Hepatocyte (in vitro differentiated cells): ENCODE results near the gene INPP5D. TPM values are rescaled to one million over a fixed set of nuclear protein-coding genes. Genes with fewer than 3 reads are reported as not detected.

ENCODE experiments used
- DNase-seq: peaks from one replicate; pipeline ENCODE4 v3.0.0-alpha.2; 2016; ENCODE audit warnings: low spot score
- H2AFZ ChIP-seq: fragments of 200-600 bp; sonication (generic); 2 replicates; pipeline ENCODE4 v1.6.0; 2016; ENCODE audit warnings: antibody characterized with exemption, mild to moderate bottlenecking
- H3K27ac ChIP-seq: fragments of 200-600 bp; sonication (generic); 2 replicates; pipeline ENCODE4 v1.5.1; 2016; ENCODE audit warnings: mild to moderate bottlenecking
- H3K27me3 ChIP-seq: fragments of 200-600 bp; sonication (generic); 2 replicates; pipeline ENCODE4 v1.6.1; 2016
- H3K36me3 ChIP-seq: fragments of 200-600 bp; sonication (generic); replicated peaks from 2 replicates; pipeline ENCODE4 v1.5.1; 2016; ENCODE audit warnings: low read depth; ENCODE audit not compliant: insufficient read depth
- H3K4me1 ChIP-seq: fragments of 200-600 bp; sonication (generic); 2 replicates; pipeline ENCODE4 v1.5.1; 2016; ENCODE audit warnings: mild to moderate bottlenecking, moderate library complexity; ENCODE audit not compliant: insufficient read depth
- H3K4me2 ChIP-seq: fragments of 200-600 bp; sonication (generic); 2 replicates; pipeline ENCODE4 v1.6.0; 2016
- H3K4me3 ChIP-seq: fragments of 200-600 bp; sonication (generic); 2 replicates; pipeline ENCODE4 v1.5.1; 2016; ENCODE audit warnings: mild to moderate bottlenecking
- H3K79me2 ChIP-seq: fragments of 200-600 bp; sonication (generic); 2 replicates; pipeline ENCODE4 v1.6.0; 2017; ENCODE audit warnings: mild to moderate bottlenecking
- H3K9me2 ChIP-seq: fragments of 200-600 bp; sonication (generic); replicated peaks from 2 replicates; pipeline ENCODE4 v1.6.0; 2017; ENCODE audit warnings: mild to moderate bottlenecking; ENCODE audit not compliant: insufficient read depth
- H3K9me3 ChIP-seq: fragments of 200-600 bp; sonication (generic); 2 replicates; pipeline ENCODE4 v1.5.1; 2016; ENCODE audit warnings: low read depth, mild to moderate bottlenecking
- H4K20me1 ChIP-seq: fragments of 200-600 bp; sonication (generic); 2 replicates; pipeline ENCODE4 v1.6.0; 2016; ENCODE audit warnings: mild to moderate bottlenecking; ENCODE audit not compliant: insufficient read depth, poor library complexity, severe bottlenecking
- EZH2 ChIP-seq: fragments of 200-600 bp; sonication (generic); IDR thresholded peaks from 2 replicates; pipeline ENCODE4 v1.6.1; 2016; ENCODE audit warnings: antibody characterized with exemption, mild to moderate bottlenecking, borderline replicate concordance
- EZH2phosphoT487 ChIP-seq: fragments of 200-600 bp; sonication (generic); IDR thresholded peaks from one replicate; pipeline ENCODE4 v1.6.1; 2018; ENCODE audit warnings: antibody characterized with exemption, mild to moderate bottlenecking, low read depth, moderate library complexity; ENCODE audit not compliant: unreplicated experiment, severe bottlenecking
- WGBS: methylation state at CpG from one replicate; pipeline ENCODE4 v1.1.6; 2016; ENCODE audit warnings: low lambda C conversion rate; ENCODE audit errors: missing lambda C conversion rate; 5-methylcytosine and 5-hydroxymethylcytosine counted together
- polyA plus RNA-seq: library from polyadenylated mRNA; unstranded; fragments of >200 nt; fragmentation: Nextera tagmentation; extraction: Ambion mirVana; gene quantifications from 2 replicates; pipeline ENCODE4 v1.2.1, GENCODE V29; 2016
- total RNA-seq: library from RNA; depleted of rRNA; stranded (reverse); fragments of >200 nt; gene quantifications from 2 replicates; pipeline ENCODE4 v1.2.3, GENCODE V29; 2014
- TF ChIP-seq, protein P1 (sequence below): fragments of 200-600 bp; sonication (generic); IDR thresholded peaks from 2 replicates; pipeline ENCODE4 v1.5.1; 2016; ENCODE audit warnings: antibody characterized with exemption, mild to moderate bottlenecking; ENCODE audit not compliant: poor library complexity

INPP5D gene
- total and polyA plus RNA-seq, 2 experiments from 2014 or later: 3.3 to 5.2 TPM

DNA sequence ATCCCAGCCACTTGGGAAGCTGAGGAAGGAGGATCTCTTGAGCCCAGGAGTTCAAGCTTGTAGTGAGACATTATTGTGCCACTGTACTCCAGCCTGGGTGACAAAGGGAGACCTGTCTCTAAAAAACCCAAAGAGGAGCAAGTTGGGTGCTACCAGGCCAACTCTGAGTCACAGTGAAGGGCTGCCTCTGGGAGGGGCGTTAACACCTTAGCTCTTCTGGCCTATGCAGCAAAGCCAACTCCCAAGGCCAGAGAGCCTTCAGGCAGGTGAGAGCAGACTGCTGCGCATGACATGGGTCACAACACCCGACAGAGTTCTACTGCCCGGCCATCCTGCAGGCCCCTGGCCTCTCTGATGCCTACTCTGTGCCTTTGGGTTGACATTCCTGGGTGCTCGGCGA is 158.7 kb downstream of the INPP5D start:
- Histone ChIP-seq H3K27me3 (no peaks in the 10 kb centered on the region), H2AFZ (no peak overlapping the region), H4K20me1 (no peaks in the 10 kb centered on the region), H3K27ac (no peak overlapping the region), H3K9me3 (no peaks in the 10 kb centered on the region), H3K79me2 (no peaks in the 10 kb centered on the region), H3K4me3 (no peak overlapping the region), H3K4me2 (no peak overlapping the region), H3K4me1 (no peaks in the 10 kb centered on the region), H3K36me3 (no peaks in the 10 kb centered on the region), H3K9me2 (no peaks in the 10 kb centered on the region)
- TF ChIP-seq, protein P1, sequence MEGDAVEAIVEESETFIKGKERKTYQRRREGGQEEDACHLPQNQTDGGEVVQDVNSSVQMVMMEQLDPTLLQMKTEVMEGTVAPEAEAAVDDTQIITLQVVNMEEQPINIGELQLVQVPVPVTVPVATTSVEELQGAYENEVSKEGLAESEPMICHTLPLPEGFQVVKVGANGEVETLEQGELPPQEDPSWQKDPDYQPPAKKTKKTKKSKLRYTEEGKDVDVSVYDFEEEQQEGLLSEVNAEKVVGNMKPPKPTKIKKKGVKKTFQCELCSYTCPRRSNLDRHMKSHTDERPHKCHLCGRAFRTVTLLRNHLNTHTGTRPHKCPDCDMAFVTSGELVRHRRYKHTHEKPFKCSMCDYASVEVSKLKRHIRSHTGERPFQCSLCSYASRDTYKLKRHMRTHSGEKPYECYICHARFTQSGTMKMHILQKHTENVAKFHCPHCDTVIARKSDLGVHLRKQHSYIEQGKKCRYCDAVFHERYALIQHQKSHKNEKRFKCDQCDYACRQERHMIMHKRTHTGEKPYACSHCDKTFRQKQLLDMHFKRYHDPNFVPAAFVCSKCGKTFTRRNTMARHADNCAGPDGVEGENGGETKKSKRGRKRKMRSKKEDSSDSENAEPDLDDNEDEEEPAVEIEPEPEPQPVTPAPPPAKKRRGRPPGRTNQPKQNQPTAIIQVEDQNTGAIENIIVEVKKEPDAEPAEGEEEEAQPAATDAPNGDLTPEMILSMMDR: no peak
- TF ChIP-seq EZH2phosphoT487: no peak
- TF ChIP-seq EZH2: no peak
- 91% methylated on average over 6 of the region's 6 CpGs for WGBS
- DNase-seq: no peak

DNA sequence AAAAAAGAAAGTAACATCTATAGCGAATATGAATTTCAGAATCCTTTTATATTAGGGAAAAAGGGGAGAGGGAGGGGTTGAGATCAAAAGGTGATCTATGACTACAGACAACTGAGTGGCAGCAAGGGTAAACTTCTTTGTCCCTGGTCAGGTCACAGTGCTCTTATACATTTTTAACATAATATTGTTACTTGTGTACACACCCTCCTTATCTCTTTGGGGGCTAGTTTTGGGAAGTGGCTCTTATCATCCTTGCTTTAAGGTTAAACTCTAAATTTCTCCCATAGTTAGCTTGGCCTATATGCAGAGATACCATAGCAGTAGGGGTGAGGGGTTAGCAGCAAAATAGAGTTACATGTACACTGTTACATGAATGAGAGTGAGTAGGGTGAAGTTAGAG is 159.7 kb downstream of the INPP5D start:
- Histone ChIP-seq H2AFZ (no peak overlapping the region), H3K9me2 (no peaks in the 10 kb centered on the region), H3K4me2 (no peak overlapping the region), H3K27me3 (no peaks in the 10 kb centered on the region), H3K9me3 (no peaks in the 10 kb centered on the region), H4K20me1 (no peaks in the 10 kb centered on the region), H3K4me1 (no peaks in the 10 kb centered on the region), H3K27ac (no peak overlapping the region), H3K36me3 (no peaks in the 10 kb centered on the region), H3K79me2 (no peaks in the 10 kb centered on the region), H3K4me3 (no peak overlapping the region)
- 86% methylated on average over 1 of the region's 1 CpG for WGBS
- no peak for DNase-seq
- TF ChIP-seq, protein P1: no peak
- TF ChIP-seq EZH2phosphoT487 (no peak), EZH2 (no peak)

DNA sequence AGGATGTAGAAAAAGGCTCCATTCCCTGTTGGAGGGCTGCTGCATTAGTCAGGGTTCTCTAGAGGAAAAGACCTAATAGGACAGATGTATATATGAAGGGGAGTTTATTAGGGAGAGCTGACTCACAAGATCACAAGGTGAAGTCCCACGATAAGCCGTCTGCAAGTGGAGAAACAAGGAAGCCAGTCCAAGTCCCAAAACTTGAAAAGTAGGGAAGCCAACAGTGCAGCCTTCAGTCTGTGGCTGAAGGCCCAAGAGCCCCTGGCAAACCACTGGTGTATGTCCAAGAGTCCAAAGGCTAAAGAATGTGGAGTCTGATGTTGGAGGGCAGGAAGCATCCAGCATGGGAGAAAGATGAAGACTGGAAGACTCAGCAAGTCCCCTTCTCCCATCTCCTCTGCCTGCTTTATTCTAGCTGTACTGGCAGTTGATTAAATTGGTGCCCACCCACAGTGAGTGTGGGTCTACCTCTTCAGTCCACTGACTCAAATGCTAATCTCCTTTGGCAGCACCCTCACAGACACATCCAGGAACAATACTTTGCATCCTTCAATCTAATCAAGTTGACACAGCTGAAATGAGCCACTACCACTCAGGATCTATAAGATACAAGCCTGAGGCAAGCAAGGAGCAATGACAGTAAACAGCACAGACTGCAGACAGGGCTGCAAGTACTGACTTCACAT is 161.4 kb downstream of the INPP5D start:
- Histone ChIP-seq H3K4me1 (no peaks in the 10 kb centered on the region), H3K4me3 (no peak overlapping the region), H3K9me3 (no peaks in the 10 kb centered on the region), H3K9me2 (no peaks in the 10 kb centered on the region), H3K27ac (no peak overlapping the region), H3K79me2 (no peaks in the 10 kb centered on the region), H3K36me3 (no peaks in the 10 kb centered on the region), H3K4me2 (no peak overlapping the region), H3K27me3 (no peaks in the 10 kb centered on the region), H2AFZ (no peak overlapping the region), H4K20me1 (no peaks in the 10 kb centered on the region)
- 90% methylated on average over 2 of the region's 2 CpGs for WGBS
- DNase-seq: no peak
- TF ChIP-seq EZH2: no peak
- TF ChIP-seq, protein P1: no peak
- TF ChIP-seq EZH2phosphoT487: no peak
